ENCODE data around the gene MRPS12. TPM values are rescaled to one million over a fixed set of nuclear protein-coding genes. Genes with fewer than 3 reads are reported as not detected.
"Not testable (repeated sequence)": the region's sequence is repeated elsewhere in the genome, so short reads cannot be mapped to it uniquely, and the experiment has no call there.

MRPS12 gene
- total RNA-seq, 2 donors from 2014 or later = 52.7 to 106 TPM

- no peak overlapping the region for H3K4me3 Mint-ChIP-seq
- no peak for ATAC-seq (replicated peaks)
- peaks cover 9% of the 10 kb centered on the region for H3K36me3 Mint-ChIP-seq (ENCODE audit: low read depth)
- no peaks in the 10 kb centered on the region for H3K27me3 Mint-ChIP-seq
- no peak overlapping the region for H3K27ac Mint-ChIP-seq
- no peaks in the 10 kb centered on the region for H3K4me1 Mint-ChIP-seq
- no peaks in the 10 kb centered on the region for H3K9me3 Mint-ChIP-seq
These were observed 12.2 kb upstream of the MRPS12 start for GRCh38 chr19:38918526-38918925.

GRCh38 chr19:38919837-38920601, 10.7 kb upstream of the MRPS12 start:
- no peaks in the 10 kb centered on the region for H3K9me3 Mint-ChIP-seq
- ATAC-seq (replicated peaks) = no peak
- no peak overlapping the region for H3K27ac Mint-ChIP-seq
- peaks cover 20% of the 10 kb centered on the region for H3K36me3 Mint-ChIP-seq (ENCODE audit: low read depth)
- H3K27me3 Mint-ChIP-seq = no peaks in the 10 kb centered on the region
- no peak overlapping the region for H3K4me3 Mint-ChIP-seq
- H3K4me1 Mint-ChIP-seq = no peaks in the 10 kb centered on the region

DNA sequence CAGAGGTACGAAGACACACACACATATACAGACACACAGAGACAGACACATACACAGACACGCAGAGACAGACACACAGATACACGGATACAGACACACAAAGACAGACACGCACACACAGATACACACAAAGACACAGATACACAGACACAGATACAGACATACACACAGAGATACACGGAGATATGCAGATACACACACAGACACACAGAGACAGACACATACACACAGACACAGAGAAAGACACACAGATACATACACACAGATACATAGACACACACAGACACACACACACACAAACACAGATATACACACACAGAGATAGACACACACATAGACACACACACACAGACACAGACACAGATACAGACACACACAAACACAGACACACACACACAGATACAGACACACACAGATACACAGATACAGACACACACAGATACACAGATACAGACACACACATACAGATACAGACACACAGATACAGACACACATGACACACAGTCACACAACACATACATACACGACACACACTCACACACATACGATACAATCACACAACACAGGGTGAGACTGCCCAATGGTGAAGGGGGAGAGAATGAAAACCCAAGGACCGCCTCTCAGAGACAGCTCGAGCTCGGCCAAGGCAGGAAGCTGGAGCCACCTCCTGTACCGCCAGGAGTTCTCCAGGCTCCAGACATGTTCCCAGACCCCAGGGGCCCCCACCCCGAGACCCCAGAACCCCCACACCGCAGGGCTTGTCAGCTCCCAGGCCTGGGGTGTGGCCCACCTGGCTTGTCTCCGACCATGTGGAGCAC, 9.9 kb upstream of the MRPS12 start:
- Mint-ChIP-seq H3K4me1 (no peaks in the 10 kb centered on the region), H3K9me3 (no peaks in the 10 kb centered on the region), H3K27ac (no peak overlapping the region), H3K27me3 (no peaks in the 10 kb centered on the region), H3K4me3 (no peak overlapping the region), H3K36me3 (ENCODE audit: low read depth) (peaks cover 28% of the 10 kb centered on the region)
- ATAC-seq (replicated peaks) = no peak

DNA sequence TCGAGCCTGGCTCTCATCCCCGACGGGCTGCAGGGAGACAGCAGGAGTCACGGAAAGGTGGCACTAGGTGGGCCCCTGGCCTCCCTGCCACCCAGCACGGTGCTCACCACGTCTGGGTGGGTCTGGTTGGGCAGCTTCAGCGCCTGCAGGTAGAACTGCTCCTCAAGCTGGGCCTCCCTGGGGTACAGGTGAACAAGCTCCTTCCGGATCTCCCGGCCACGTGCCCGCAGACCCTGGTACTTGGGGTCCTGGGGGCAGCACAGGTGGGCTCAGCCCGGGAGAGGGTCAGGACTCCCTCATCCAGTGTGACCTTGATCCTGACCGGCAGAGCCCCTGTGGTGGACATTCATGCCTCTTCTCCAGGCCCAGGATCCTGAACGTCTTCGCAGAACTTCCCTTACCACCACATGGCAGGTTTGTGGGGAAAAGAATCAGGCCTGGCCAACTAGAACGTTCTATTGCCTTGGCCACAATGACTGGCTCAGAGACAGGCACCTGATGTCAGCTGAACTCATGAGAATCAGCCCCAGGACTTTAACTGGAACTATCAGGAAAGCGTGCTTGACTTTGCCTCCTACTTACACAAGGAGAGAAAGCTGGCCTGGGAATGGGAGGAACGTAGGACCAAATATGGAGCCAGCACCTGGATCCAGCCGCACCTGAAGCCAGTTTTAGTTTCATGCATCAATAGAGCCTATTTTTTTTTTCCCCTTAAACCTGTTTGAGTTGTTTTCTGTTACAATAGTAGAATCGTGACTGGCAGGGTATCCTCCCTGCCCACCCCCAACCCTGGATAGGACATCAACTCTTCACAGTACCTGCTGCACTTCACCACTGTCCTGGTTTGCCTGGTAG, 9.1 kb upstream of the MRPS12 start:
- H3K27me3 Mint-ChIP-seq = no peaks in the 10 kb centered on the region
- no peak overlapping the region for H3K4me3 Mint-ChIP-seq
- H3K9me3 Mint-ChIP-seq = no peaks in the 10 kb centered on the region
- no peak for ATAC-seq (replicated peaks)
- peaks cover 29% of the 10 kb centered on the region for H3K36me3 Mint-ChIP-seq (ENCODE audit: low read depth)
- no peak overlapping the region for H3K27ac Mint-ChIP-seq
- no peaks in the 10 kb centered on the region for H3K4me1 Mint-ChIP-seq

GRCh38 chr19:38922482-38922881, 8.3 kb upstream of the MRPS12 start:
- H3K27me3 Mint-ChIP-seq = no peaks in the 10 kb centered on the region
- peaks cover 29% of the 10 kb centered on the region for H3K36me3 Mint-ChIP-seq (ENCODE audit: low read depth)
- no peaks in the 10 kb centered on the region for H3K4me1 Mint-ChIP-seq
- H3K9me3 Mint-ChIP-seq = no peaks in the 10 kb centered on the region
- no peak for ATAC-seq (replicated peaks)
- H3K4me3 Mint-ChIP-seq = no peak overlapping the region
- no peak overlapping the region for H3K27ac Mint-ChIP-seq

- Mint-ChIP-seq H3K36me3 (ENCODE audit: low read depth) (peaks cover 34% of the 10 kb centered on the region), H3K4me1 (peaks cover 5% of the 10 kb centered on the region), H3K27me3 (no peaks in the 10 kb centered on the region), H3K9me3 (no peaks in the 10 kb centered on the region), H3K4me3 (no peak overlapping the region), H3K27ac (no peak overlapping the region)
- no peak for ATAC-seq (replicated peaks)
These were observed 6.4 kb upstream of the MRPS12 start for GRCh38 chr19:38924388-38924787.

DNA sequence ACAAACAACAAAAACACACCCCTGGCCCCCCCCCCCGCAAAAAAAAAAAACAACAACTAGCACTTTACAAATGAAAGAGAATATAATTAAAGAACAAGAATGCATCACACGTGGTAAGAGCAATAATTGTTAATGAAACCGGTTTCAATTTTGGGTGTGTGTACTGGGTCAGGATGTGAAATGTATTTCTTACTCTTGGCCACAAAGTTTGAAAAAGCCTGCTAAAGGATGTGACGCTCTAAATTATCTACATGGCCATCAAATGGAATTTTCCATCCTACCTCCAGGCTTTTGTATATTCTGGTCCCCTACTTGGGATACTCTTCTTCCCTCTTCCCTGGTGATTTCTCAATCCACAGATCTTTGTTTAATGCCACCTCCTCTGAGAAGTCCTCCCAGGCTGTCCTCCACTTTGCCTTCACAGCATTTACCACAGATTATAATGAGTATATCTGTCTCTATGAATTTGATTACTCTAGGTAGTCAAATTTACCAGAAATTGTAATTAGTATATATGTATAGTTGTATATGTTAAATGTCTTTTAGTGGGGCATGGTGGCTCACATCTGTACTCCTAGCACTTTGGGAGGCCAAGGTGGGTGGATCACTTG, 2.2 kb upstream of the MRPS12 start:
- H3K36me3 Mint-ChIP-seq (ENCODE audit: low read depth) = peaks cover 56% of the 10 kb centered on the region
- peak overlapping the region; percentile 100 for H3K4me3 Mint-ChIP-seq
- peak overlapping the region; percentile 99 for H3K27ac Mint-ChIP-seq
- no peaks in the 10 kb centered on the region for H3K9me3 Mint-ChIP-seq
- H3K27me3 Mint-ChIP-seq = no peaks in the 10 kb centered on the region
- H3K4me1 Mint-ChIP-seq = peaks cover 11% of the 10 kb centered on the region
- no peak for ATAC-seq (replicated peaks)

DNA sequence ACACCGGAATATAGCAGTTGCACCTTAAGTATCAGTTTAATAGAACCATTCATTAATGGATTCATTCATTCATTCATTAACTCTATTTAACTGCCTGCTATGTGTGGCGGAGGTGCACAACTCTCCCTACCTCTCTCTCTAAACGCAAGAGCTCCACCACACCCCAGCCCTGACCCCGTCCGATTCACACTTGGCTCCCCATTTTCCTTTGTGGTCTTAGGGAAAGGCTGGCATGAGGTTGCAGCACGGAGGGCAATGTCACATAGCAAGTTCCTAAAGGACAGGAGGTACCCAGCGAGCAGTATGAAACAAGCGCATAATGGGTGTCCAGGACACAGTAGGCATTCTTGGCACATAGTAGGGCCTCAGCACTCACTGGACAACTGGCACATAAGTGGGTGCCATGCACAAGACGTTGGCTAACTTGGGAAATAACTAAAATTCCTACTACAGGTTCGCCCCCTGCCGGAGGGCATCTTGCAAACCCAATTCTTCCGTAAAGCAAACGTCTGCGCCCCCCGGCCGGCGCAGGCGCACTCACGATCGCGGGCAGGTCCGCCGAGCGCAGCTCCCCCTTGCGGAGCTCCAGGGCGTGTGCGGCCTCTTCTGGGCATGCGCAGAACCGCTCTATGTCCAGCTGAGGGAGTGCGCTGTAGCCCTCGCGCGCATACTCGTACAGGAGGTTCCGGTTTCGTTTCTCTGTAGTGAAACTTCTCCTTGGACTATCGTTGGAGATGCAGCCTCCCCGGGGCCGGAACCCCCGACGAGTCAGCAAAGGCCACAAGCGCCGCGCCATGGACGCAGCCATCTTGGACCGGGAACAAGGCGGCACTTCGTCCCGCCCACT, 592 bp upstream of the MRPS12 start, which contains the start of gene SARS2:
Gene SARS2, minus strand, starts transcription at position 835 of the 847 bp plus-strand sequence. Its CDS starts 27 bp downstream, at position 808.
- Mint-ChIP-seq H3K27me3 (no peaks in the 10 kb centered on the region), H3K27ac (peak within 1 kb of the TSS; percentile 99), H3K4me1 (peaks cover 11% of the 10 kb centered on the region), H3K36me3 (ENCODE audit: low read depth) (peaks cover 60% of the 10 kb centered on the region), H3K9me3 (no peaks in the 10 kb centered on the region), H3K4me3 (peak within 1 kb of the TSS; percentile 100)
- peak; percentile 67 for ATAC-seq (replicated peaks)

- Mint-ChIP-seq H3K36me3 (ENCODE audit: low read depth) (peaks cover 52% of the 10 kb centered on the region), H3K27me3 (no peaks in the 10 kb centered on the region), H3K27ac (peak overlapping the region; percentile 99)
These were observed 713 bp downstream of the MRPS12 start for GRCh38 chr19:38931521-38931793.

DNA sequence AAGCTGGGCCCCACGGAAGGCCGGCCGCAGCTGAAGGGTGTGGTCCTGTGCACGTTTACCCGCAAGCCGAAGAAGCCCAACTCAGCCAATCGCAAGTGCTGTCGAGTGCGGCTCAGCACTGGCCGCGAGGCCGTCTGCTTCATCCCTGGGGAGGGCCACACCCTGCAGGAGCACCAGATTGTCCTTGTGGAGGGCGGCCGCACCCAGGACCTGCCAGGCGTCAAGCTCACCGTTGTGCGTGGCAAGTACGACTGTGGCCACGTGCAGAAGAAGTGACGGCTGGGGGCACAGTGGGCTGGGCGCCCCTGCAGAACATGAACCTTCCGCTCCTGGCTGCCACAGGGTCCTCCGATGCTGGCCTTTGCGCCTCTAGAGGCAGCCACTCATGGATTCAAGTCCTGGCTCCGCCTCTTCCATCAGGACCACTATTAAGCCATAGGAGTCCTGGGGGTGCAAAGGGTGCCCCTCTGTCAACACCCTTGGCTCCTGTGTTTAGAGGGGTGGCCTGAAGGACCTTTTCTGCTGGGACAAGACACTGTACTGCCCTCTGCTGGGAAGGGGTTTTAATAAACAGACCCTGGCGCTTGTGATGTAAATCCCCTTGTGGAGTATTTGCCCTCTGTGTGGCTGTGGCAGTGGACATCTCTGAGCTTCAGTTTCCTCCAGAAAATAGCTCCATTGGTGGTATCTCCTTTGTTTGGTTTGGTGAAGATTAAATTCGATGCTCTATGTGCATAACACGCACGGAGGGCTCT, 1.9 kb downstream of the MRPS12 start:
- H3K9me3 Mint-ChIP-seq = no peaks in the 10 kb centered on the region
- peak overlapping the region; percentile 100 for H3K4me3 Mint-ChIP-seq
- no peak overlapping the region for H3K27ac Mint-ChIP-seq
- H3K36me3 Mint-ChIP-seq (ENCODE audit: low read depth) = peaks cover 52% of the 10 kb centered on the region
- no peaks in the 10 kb centered on the region for H3K27me3 Mint-ChIP-seq
- H3K4me1 Mint-ChIP-seq = peaks cover 11% of the 10 kb centered on the region
- no peak for ATAC-seq (replicated peaks)

More at GRCh38 chr19:38931521-38931793, 713 bp downstream of the MRPS12 start:
- Mint-ChIP-seq H3K9me3 (no peaks in the 10 kb centered on the region), H3K4me3 (peak overlapping the region; percentile 100), H3K4me1 (peaks cover 11% of the 10 kb centered on the region)
- no peak for ATAC-seq (replicated peaks)

GRCh38 chr19:38933544-38933943, 2.8 kb downstream of the MRPS12 start:
- no peak for ATAC-seq (replicated peaks)
- Mint-ChIP-seq H3K27me3 (no peaks in the 10 kb centered on the region), H3K27ac (no peak overlapping the region), H3K4me3 (no peak overlapping the region), H3K9me3 (no peaks in the 10 kb centered on the region), H3K4me1 (peaks cover 8% of the 10 kb centered on the region), H3K36me3 (ENCODE audit: low read depth) (peaks cover 50% of the 10 kb centered on the region)

DNA sequence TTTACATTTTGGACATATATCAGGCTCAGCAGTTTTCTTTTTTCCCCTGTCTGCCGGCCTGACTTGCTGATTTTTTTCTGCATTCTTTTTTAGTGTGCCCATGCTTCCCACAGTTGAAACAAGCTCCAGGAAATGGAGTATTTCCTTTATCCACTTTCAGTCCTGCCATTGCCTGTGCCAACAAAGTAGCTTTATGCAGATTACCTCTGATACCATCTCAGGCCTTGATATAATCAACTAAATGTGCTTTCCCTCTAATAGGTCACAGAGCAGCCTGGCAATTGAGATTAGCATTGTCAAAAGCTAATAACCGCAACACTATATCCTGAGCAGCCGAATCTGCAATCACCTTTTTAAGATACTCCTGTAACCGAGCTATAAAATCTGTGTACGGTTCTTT, 9.2 kb downstream of the MRPS12 start:
- H3K36me3 Mint-ChIP-seq (ENCODE audit: low read depth) = peaks cover 2% of the 10 kb centered on the region
- ATAC-seq (replicated peaks) = no peak
- no peaks in the 10 kb centered on the region for H3K9me3 Mint-ChIP-seq
- no peak overlapping the region for H3K4me3 Mint-ChIP-seq
- no peak overlapping the region for H3K27ac Mint-ChIP-seq
- no peaks in the 10 kb centered on the region for H3K27me3 Mint-ChIP-seq
- peaks cover 8% of the 10 kb centered on the region for H3K4me1 Mint-ChIP-seq

DNA sequence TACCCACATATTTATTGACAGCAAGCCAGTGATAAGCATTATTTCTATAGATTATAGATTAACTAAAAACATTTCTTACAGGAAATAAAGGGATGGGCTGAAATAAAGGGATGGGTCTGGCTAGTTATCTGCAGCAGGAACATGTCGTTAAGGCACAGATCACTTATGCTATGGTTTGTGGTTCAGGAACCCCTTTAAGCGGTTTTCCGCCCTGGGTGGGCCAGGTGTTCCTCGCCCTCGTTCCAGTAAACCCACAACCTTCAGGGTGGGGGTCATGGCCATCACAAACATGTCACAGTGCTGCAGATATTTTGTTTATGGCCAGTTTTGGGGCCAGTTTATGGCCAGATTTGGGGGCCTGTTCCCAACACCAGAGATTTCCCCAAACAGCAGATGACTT, 10.7 kb downstream of the MRPS12 start:
- not testable (repeated sequence) for H3K4me3 Mint-ChIP-seq

More for the DNA sequence above, 10.7 kb downstream of the MRPS12 start:
- not testable (repeated sequence) for H3K9me3 Mint-ChIP-seq; ATAC-seq (replicated peaks); H3K4me1 Mint-ChIP-seq; H3K27me3 Mint-ChIP-seq; H3K36me3 Mint-ChIP-seq (ENCODE audit: low read depth); H3K27ac Mint-ChIP-seq

Data from activated T-helper 17 cell treated with anti-CD3 and anti-CD28 coated beads, Interleukin-2, amount 50 U/mL, for 72 hours (primary cell).